Liver (tissue), 9 donors: Measurements from ENCODE around the gene RUNDC3A. TPM values are rescaled to one million over a fixed set of nuclear protein-coding genes. Genes with fewer than 3 reads are reported as not detected.
"Not testable (repeated sequence)": the region's sequence is repeated elsewhere in the genome, so short reads cannot be mapped to it uniquely, and the experiment has no call there.

Experiments
- DNase-seq: peaks from one replicate; pipeline ENCODE4 v3.0.0-alpha.2; 2017; ENCODE audit warnings: low spot score
- H3K27ac ChIP-seq, 2 donors: one replicate each; pipeline ENCODE4 v1.7.0; 2013; ENCODE audit warnings: inconsistent platforms in 2 of 2, low read length in 2 of 2, control low read depth in 1 of 2, low read depth in 1 of 2, mild to moderate bottlenecking in 1 of 2
- H3K27me3 ChIP-seq, 4 donors: one replicate each; pipeline versions ENCODE4 v1.6.1 to v1.7.0; 2013; ENCODE audit warnings: low read length in 3 of 4, inconsistent platforms in 1 of 4, mild to moderate bottlenecking in 1 of 4, moderate library complexity in 1 of 4; ENCODE audit not compliant: control insufficient read depth in 4 of 4, insufficient read depth in 4 of 4
- H3K36me3 ChIP-seq, 4 donors: one replicate each; pipeline versions ENCODE4 v1.6.1 to v1.7.0; 2013; ENCODE audit warnings: low read length in 3 of 4, mild to moderate bottlenecking in 3 of 4, low read depth in 1 of 4, moderate library complexity in 1 of 4; ENCODE audit not compliant: control insufficient read depth in 4 of 4, insufficient read depth in 3 of 4
- H3K4me1 ChIP-seq, 4 donors: one replicate each; pipeline versions ENCODE4 v1.6.1 to v1.7.0; 2013; ENCODE audit warnings: low read length in 3 of 4, mild to moderate bottlenecking in 3 of 4, moderate library complexity in 1 of 4; ENCODE audit not compliant: control insufficient read depth in 4 of 4, insufficient read depth in 4 of 4
- H3K4me3 ChIP-seq, 3 donors: one replicate each; pipeline versions ENCODE4 v1.6.1 to v1.7.0; 2013; ENCODE audit warnings: low read length in 3 of 3, control low read depth in 1 of 3, low read depth in 1 of 3, mild to moderate bottlenecking in 1 of 3
- H3K9ac ChIP-seq, 2 donors: one replicate each; pipeline ENCODE4 v1.7.0; 2013; ENCODE audit warnings: low read length in 2 of 2, mild to moderate bottlenecking in 2 of 2, moderate library complexity in 2 of 2, control low read depth in 1 of 2, low read depth in 1 of 2
- H3K9me3 ChIP-seq, 4 donors: one replicate each; pipeline versions ENCODE4 v1.6.1 to v1.7.0; 2013; ENCODE audit warnings: low read length in 3 of 4; ENCODE audit not compliant: control insufficient read depth in 4 of 4
- ATF3 ChIP-seq: IDR thresholded peaks from 2 replicates; pipeline ENCODE4 v1.6.1; 2016; ENCODE audit warnings: antibody characterized with exemption
- EGR1 ChIP-seq, 2 donors: IDR thresholded peaks; 2 replicates each; pipeline ENCODE4 v1.6.1; 2016 to 2018; ENCODE audit warnings: antibody characterized with exemption in 2 of 2, low read depth in 2 of 2
- FOXA2 ChIP-seq: IDR thresholded peaks from 2 replicates; pipeline ENCODE4 v1.6.1; 2016; ENCODE audit warnings: antibody characterized with exemption
- GABPA ChIP-seq, 2 donors: IDR thresholded peaks in 1 of 2; conservative IDR thresholded peaks in 1 of 2; 2 replicates each; pipeline ENCODE4 v1.6.1; 2016; ENCODE audit warnings: antibody characterized with exemption in 2 of 2, mild to moderate bottlenecking in 1 of 2, moderate library complexity in 1 of 2
- HNF4A ChIP-seq, 2 donors: conservative IDR thresholded peaks; 2 replicates each; pipeline ENCODE4 v1.6.1; 2016; ENCODE audit warnings: antibody characterized with exemption in 2 of 2, mild to moderate bottlenecking in 2 of 2
- JUND ChIP-seq, 2 donors: IDR thresholded peaks; 2 replicates each; pipeline ENCODE4 v1.6.1; 2016; ENCODE audit warnings: antibody characterized with exemption in 2 of 2
- MAX ChIP-seq: IDR thresholded peaks from 2 replicates; pipeline ENCODE4 v1.6.1; 2016; ENCODE audit warnings: antibody characterized with exemption
- NR2F2 ChIP-seq: IDR thresholded peaks from 2 replicates; pipeline ENCODE4 v1.6.1; 2016; ENCODE audit warnings: antibody characterized with exemption
- RAD21 ChIP-seq, 2 donors: IDR thresholded peaks; 2 replicates each; pipeline ENCODE4 v1.6.1; 2016; ENCODE audit warnings: antibody characterized with exemption in 2 of 2, mild to moderate bottlenecking in 2 of 2
- REST ChIP-seq: IDR thresholded peaks from 2 replicates; pipeline ENCODE4 v1.6.1; 2016; ENCODE audit warnings: antibody characterized with exemption, mild to moderate bottlenecking
- SP1 ChIP-seq: IDR thresholded peaks from 2 replicates; pipeline ENCODE4 v1.6.1; 2018; ENCODE audit warnings: antibody characterized with exemption, mild to moderate bottlenecking
- TAF1 ChIP-seq: conservative IDR thresholded peaks from 2 replicates; pipeline ENCODE4 v1.6.1; 2016; ENCODE audit warnings: antibody characterized with exemption, mild to moderate bottlenecking
- YY1 ChIP-seq: IDR thresholded peaks from 2 replicates; pipeline ENCODE4 v1.6.1; 2016; ENCODE audit warnings: antibody characterized with exemption, mild to moderate bottlenecking
- ZBTB33 ChIP-seq: IDR thresholded peaks from 2 replicates; pipeline ENCODE4 v1.6.1; 2016; ENCODE audit warnings: antibody characterized with exemption
- WGBS: extraction: QIAGEN DNeasy Blood & Tissue Kit; methylation state at CpG from one replicate; pipeline ENCODE4 v1.1.7; 2013; 5-methylcytosine and 5-hydroxymethylcytosine counted together
- polyA plus RNA-seq, 2 donors: library from polyadenylated mRNA; stranded (reverse) in 1 of 2; unstranded in 1 of 2; fragments of 200-250 nt in 1 of 2; fragments of >200 nt in 1 of 2; fragmentation: Nextera tagmentation in 1 of 2; extraction: Ambion mirVana in 1 of 2; gene quantifications; one replicate each; pipeline versions ENCODE4 v1.2.1 to v1.2.3, GENCODE V29; 2013 to 2015
- total RNA-seq, 2 donors: library from RNA; depleted of rRNA; stranded (reverse); fragments of >200 nt; gene quantifications; one replicate each; pipeline ENCODE4 v1.2.3, GENCODE V29; 2014
- donor health status: healthy.
- donor health status: healthy.
- donor health status: healthy.
- donor health status: healthy.
- donor health status: healthy.

The RUNDC3A gene
- total and polyA plus RNA-seq, 4 donors, result 0.05 to 17.0 (median 0.06) TPM; not detected in 1

GRCh38 chr17:44338702-44339101 is 30.3 kb downstream of the RUNDC3A start (continued):
- TF ChIP-seq YY1 (no peak), TAF1 (no peak), SP1 (no peak), ATF3 (no peak), NR2F2 (no peak)

GRCh38 chr17:44340553-44340952 is 32.2 kb downstream of the RUNDC3A start:
- H3K9ac ChIP-seq, H3K27me3 ChIP-seq, H3K27ac ChIP-seq, H3K36me3 ChIP-seq, H3K4me3 ChIP-seq, DNase-seq, H3K9me3 ChIP-seq: not testable (repeated sequence)
- WGBS, result 79% methylated on average over 5 of the region's 5 CpGs
- H3K4me1 ChIP-seq, result peaks cover 0 to 11% (median 5%) of the 10 kb centered on the region in 4 donors

GRCh38 chr17:44343510-44344209 is 35.3 kb downstream of the RUNDC3A start:
- DNase-seq, result no peak
- 77% methylated on average over 11 of the region's 11 CpGs for WGBS
- Histone ChIP-seq H3K36me3 (no peaks in the 10 kb centered on the region), H3K27me3 (no peaks in the 10 kb centered on the region), H3K4me3 (no peak overlapping the region), H3K4me1 (peaks cover 0 to 21% (median 12%) of the 10 kb centered on the region in 4 donors), H3K9ac (no peak overlapping the region), H3K27ac (no peak overlapping the region), H3K9me3 (no peaks in the 10 kb centered on the region)
- TF ChIP-seq FOXA2 (no peak), MAX (no peak), REST (no peak), RAD21 (IDR thresholded peaks at IDR 0.05) (no peak), NR2F2 (no peak), EGR1 (IDR thresholded peaks at IDR 0.05; ENCODE audit: low read depth in 2 of 2) (no peak), ATF3 (no peak)

GRCh38 chr17:44344939-44345453 is 36.6 kb downstream of the RUNDC3A start, which contains the start of gene GRN:
Gene GRN (plus strand): TSS chr17:44345302. CDS start chr17:44349165, 3,863 bp downstream.
- peaks cover 0 to 21% (median 12%) of the 10 kb centered on the region in 4 donors for H3K4me1 ChIP-seq
- whole genome bisulfite sequencing, result under 1% methylated on average over 26 of the region's 26 CpGs
- H3K4me3 ChIP-seq, result peak within 1 kb of the TSS; percentile 57 to 86 (median 83)
- no peaks in the 10 kb centered on the region for H3K9me3 ChIP-seq
- H3K9ac ChIP-seq, result peak within 1 kb of the TSS; percentile 65 to 85
- peaks cover 0 to 8% (median 2%) of the 10 kb centered on the region in 4 donors for H3K36me3 ChIP-seq
- no peaks in the 10 kb centered on the region for H3K27me3 ChIP-seq
- peak within 1 kb of the TSS; percentile 48 to 81 for H3K27ac ChIP-seq
- DNase-seq, result peak; percentile 89
- TF ChIP-seq EGR1 (IDR thresholded peaks at IDR 0.05; ENCODE audit: low read depth in 2 of 2) (peak in 1 of 2 donors; percentile 69), NR2F2 (peak; percentile 69), TAF1 (no peak), REST (peak; percentile 64), GABPA (IDR thresholded peaks at IDR 0.05 in 1 of 2, conservative IDR thresholded peaks at IDR 0.05 in 1 of 2) (peak in 1 of 2 donors; percentile 77), HNF4A (conservative IDR thresholded peaks at IDR 0.05) (peak; percentile 30 to 43), ZBTB33 (no peak), JUND (IDR thresholded peaks at IDR 0.05) (no peak), SP1 (peak; percentile 89)
